Thyroid gland (tissue), 4 donors: ENCODE data around the gene ZC3H18. TPM values are rescaled to one million over a fixed set of nuclear protein-coding genes. Genes with fewer than 3 reads are reported as not detected.

Source experiments
- DNase-seq, 2 donors: peaks; one replicate each; pipeline ENCODE4 v3.0.0-alpha.2; 2019
- H3K27ac ChIP-seq, 3 donors: fragments of 200-600 bp; sonication (generic); 1 replicate in 2 of 3; 2 replicates in 1 of 3; pipeline ENCODE4 v1.5.1; 2016 to 2019; ENCODE audit warnings: mild to moderate bottlenecking in 1 of 3, moderate library complexity in 1 of 3
- H3K27me3 ChIP-seq: fragments of 200-600 bp; sonication (generic); one replicate; pipeline ENCODE4 v1.5.1; 2019
- H3K36me3 ChIP-seq, 2 donors: fragments of 200-600 bp; sonication (generic); one replicate each; pipeline ENCODE4 v1.5.1; 2016 to 2019
- H3K4me1 ChIP-seq, 2 donors: fragments of 200-600 bp; sonication (generic); one replicate each; pipeline ENCODE4 v1.5.1; 2017 to 2019
- H3K4me3 ChIP-seq, 3 donors: fragments of 200-600 bp; sonication (generic); replicated peaks in 1 of 3; 1 replicate in 2 of 3; 2 replicates in 1 of 3; pipeline ENCODE4 v1.5.1; 2016; ENCODE audit warnings: mild to moderate bottlenecking in 1 of 3
- H3K9me3 ChIP-seq: fragments of 200-600 bp; sonication (generic); one replicate; pipeline ENCODE4 v1.5.1; 2017
- POLR2A ChIP-seq, 2 donors: fragments of 450-650 bp; IDR thresholded peaks; one replicate each; pipeline ENCODE4 v1.6.1; 2017; ENCODE audit warnings: antibody characterized with exemption in 2 of 2, mild to moderate bottlenecking in 2 of 2, moderate library complexity in 1 of 2
- WGBS, 2 donors: methylation state at CpG; one replicate each; pipeline ENCODE4 v1.1.5; 2017; 5-methylcytosine and 5-hydroxymethylcytosine counted together
- intact Hi-C: fragments of 100-400 bp; cut with DNase I; formaldehyde crosslinking; loops from one replicate; pipeline ENCODE4 v1.15.1; 2023
- total RNA-seq, 4 donors: library from RNA; depleted of rRNA; stranded (reverse); fragments of >200 nt; gene quantifications; one replicate each; pipeline ENCODE4 v1.2.3, GENCODE V29; 2016
- TF ChIP-seq, protein P1 (sequence below), 6 experiments: fragments of 200-600 bp in 3 of 6; fragments of 450-650 bp in 3 of 6; sonication (generic) in 3 of 6; IDR thresholded peaks; one replicate each; pipeline ENCODE4 v1.5.1; 2016 to 2019; ENCODE audit warnings: antibody characterized with exemption in 6 of 6, mild to moderate bottlenecking in 2 of 6, inconsistent platforms in 1 of 6, moderate library complexity in 1 of 6

The ZC3H18 gene
- total RNA-seq, 4 donors from 2014 or later: 14.8 to 25.5 (median 20.9) TPM

GRCh38 chr16:88599825-88600538 is 29.8 kb downstream of the ZC3H18 start:
- no peaks in the 10 kb centered on the region for H3K27me3 ChIP-seq
- peak; percentile 72 to 83 for DNase-seq
- 55 to 65% methylated on average over 25 of the region's 25 CpGs for WGBS, 2 donors
- H3K27ac ChIP-seq: peak overlapping the region; percentile 44 to 57 (median 45)
- peaks cover 18 to 32% of the 10 kb centered on the region in 2 donors for H3K36me3 ChIP-seq
- no peaks in the 10 kb centered on the region for H3K9me3 ChIP-seq
- intact Hi-C loops: no loop called here
- H3K4me3 ChIP-seq: no peak overlapping the region
- H3K4me1 ChIP-seq: peaks cover 0 to 16% of the 10 kb centered on the region in 2 donors
- TF ChIP-seq, protein P1, sequence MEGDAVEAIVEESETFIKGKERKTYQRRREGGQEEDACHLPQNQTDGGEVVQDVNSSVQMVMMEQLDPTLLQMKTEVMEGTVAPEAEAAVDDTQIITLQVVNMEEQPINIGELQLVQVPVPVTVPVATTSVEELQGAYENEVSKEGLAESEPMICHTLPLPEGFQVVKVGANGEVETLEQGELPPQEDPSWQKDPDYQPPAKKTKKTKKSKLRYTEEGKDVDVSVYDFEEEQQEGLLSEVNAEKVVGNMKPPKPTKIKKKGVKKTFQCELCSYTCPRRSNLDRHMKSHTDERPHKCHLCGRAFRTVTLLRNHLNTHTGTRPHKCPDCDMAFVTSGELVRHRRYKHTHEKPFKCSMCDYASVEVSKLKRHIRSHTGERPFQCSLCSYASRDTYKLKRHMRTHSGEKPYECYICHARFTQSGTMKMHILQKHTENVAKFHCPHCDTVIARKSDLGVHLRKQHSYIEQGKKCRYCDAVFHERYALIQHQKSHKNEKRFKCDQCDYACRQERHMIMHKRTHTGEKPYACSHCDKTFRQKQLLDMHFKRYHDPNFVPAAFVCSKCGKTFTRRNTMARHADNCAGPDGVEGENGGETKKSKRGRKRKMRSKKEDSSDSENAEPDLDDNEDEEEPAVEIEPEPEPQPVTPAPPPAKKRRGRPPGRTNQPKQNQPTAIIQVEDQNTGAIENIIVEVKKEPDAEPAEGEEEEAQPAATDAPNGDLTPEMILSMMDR (IDR thresholded peaks at IDR 0.05): no peak
- TF ChIP-seq POLR2A (IDR thresholded peaks at IDR 0.05): no peak

GRCh38 chr16:88600539-88600896 is 30.3 kb downstream of the ZC3H18 start:
- H3K36me3 ChIP-seq: peaks cover 18 to 32% of the 10 kb centered on the region in 2 donors
- DNase-seq: no peak
- peaks cover 0 to 16% of the 10 kb centered on the region in 2 donors for H3K4me1 ChIP-seq
- H3K9me3 ChIP-seq: no peaks in the 10 kb centered on the region
- H3K27ac ChIP-seq: peak overlapping the region; percentile 44 to 57 (median 45)
- TF ChIP-seq, protein P1 (IDR thresholded peaks at IDR 0.05): no peak
- no peak for TF ChIP-seq POLR2A (IDR thresholded peaks at IDR 0.05)
- no peaks in the 10 kb centered on the region for H3K27me3 ChIP-seq
- H3K4me3 ChIP-seq: no peak overlapping the region
- intact Hi-C loops: no loop called here
- WGBS, 2 donors: 80 to 87% methylated on average over 6 of the region's 6 CpGs

DNA sequence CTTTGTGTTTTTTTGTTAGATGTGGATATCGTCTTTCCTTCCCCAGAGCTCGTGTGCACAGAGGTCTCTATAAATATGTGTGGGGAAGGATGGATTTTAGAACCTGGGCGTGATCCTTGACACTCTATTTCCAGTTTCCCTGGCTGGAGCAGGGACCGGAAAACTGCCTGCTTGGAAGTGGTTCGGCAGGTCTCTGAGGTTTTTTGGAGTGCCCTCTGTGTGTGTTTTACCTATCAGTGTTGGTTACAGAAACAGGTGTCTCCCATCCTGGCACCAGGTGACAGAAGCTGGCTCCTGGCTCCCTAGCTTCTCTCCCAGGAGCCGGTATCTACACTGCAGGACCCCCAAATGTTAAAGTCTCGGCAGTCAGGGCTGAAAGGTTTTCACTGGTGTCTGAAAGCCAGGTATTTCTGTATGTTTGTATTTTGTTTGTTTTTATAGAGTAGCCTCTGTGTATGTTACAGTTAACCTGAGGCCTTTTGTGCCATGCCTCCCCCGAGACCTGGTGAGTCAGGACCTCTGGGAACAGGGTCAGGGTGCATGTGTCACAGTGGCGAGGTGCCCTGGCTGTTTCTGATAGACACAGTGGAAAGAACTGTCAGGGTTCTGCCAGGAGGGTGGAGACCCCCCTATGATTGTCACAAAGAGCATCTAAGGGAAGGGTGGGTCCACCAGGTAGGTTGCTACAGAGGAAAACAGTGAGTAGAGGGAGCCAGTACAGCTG is 31.3 kb downstream of the ZC3H18 start:
- intact Hi-C loops: no loop called here
- H3K4me1 ChIP-seq: peaks cover 0 to 16% of the 10 kb centered on the region in 2 donors
- H3K4me3 ChIP-seq: no peak overlapping the region
- WGBS, 2 donors: 63 to 87% methylated on average over 9 of the region's 9 CpGs
- no peak for DNase-seq
- H3K27me3 ChIP-seq: no peaks in the 10 kb centered on the region
- no peak for TF ChIP-seq POLR2A (IDR thresholded peaks at IDR 0.05)
- TF ChIP-seq, protein P1 (IDR thresholded peaks at IDR 0.05): no peak
- peaks cover 18 to 32% of the 10 kb centered on the region in 2 donors for H3K36me3 ChIP-seq
- peak overlapping the region in 1 of 3 donors; percentile 3 for H3K27ac ChIP-seq
- H3K9me3 ChIP-seq: no peaks in the 10 kb centered on the region

DNA sequence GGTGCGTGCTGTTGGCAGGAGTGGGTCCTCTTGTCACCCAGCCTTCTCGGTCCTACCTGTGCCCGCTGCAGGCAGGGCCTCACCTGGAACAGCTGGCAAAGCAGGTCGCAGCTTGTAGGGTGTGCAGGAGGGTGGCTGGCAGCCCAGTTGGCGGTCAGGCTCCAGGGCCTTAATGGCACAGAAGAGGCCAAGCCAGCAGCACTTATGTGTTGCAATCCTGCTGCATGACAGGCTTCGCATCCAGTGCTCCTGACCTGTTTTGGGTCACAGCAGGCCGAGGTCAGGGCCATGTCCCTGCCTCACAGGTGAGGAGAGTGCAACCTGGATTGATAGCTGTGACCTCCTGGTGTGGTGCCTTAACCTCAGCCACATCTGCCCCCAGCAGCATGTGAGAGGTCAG is 31.9 kb downstream of the ZC3H18 start:
- intact Hi-C loops: no loop called here
- TF ChIP-seq POLR2A (IDR thresholded peaks at IDR 0.05): no peak
- TF ChIP-seq, protein P1 (IDR thresholded peaks at IDR 0.05): no peak
- peak in 1 of 2 donors; percentile 22 for DNase-seq
- WGBS, 2 donors: 66 to 95% methylated on average over 4 to 6 of the region's 7 CpGs
- H3K27me3 ChIP-seq: no peaks in the 10 kb centered on the region
- H3K4me3 ChIP-seq: no peak overlapping the region
- peaks cover 0 to 16% of the 10 kb centered on the region in 2 donors for H3K4me1 ChIP-seq
- H3K36me3 ChIP-seq: peaks cover 18 to 32% of the 10 kb centered on the region in 2 donors
- H3K9me3 ChIP-seq: no peaks in the 10 kb centered on the region
- H3K27ac ChIP-seq: no peak overlapping the region
